ENCODE results near the gene DNLZ. TPM values are rescaled to one million over a fixed set of nuclear protein-coding genes. Genes with fewer than 3 reads are reported as not detected.

The DNLZ gene
- total and polyA plus RNA-seq, 4 donors = 2.0 to 7.1 (median 4.5) TPM

DNA sequence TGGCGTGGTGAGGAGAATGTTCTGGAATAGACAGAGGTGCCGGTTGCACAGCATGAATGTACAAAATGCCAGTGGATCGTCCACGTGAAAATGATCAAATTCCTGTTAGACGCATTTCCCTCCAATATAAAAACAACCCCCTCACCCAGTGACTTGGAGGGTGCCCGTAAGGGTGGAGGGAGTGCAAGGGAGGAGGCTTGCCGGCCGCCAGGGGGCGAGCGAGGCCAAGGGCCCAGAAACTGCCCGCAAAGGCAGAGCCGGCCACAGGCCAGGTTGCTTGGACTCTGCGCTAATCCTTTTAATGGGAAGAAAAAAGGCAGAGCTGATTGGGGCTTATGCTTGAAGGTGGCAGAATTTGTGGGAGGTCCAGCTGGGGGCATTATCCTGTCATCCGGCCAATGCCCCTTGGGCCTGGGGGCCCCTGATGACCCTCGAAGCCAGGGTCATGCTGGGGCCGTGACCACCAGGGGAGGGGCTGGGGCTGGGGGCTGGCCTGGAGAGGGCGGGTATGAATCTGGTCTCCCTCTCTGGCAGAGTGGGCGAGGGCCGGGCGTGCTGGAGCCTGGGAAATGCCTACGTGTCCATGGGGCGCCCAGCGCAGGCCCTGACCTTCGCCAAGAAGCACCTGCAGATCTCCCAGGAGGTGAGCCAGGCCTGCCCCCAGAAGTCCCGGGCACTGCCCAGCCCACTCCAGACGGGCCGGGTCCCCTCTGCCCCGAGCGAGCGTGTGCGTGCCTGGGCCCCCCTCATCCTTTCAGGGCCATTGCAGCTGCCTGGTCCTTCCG is 24.2 kb downstream of the DNLZ start:
- TF ChIP-seq, protein P1, sequence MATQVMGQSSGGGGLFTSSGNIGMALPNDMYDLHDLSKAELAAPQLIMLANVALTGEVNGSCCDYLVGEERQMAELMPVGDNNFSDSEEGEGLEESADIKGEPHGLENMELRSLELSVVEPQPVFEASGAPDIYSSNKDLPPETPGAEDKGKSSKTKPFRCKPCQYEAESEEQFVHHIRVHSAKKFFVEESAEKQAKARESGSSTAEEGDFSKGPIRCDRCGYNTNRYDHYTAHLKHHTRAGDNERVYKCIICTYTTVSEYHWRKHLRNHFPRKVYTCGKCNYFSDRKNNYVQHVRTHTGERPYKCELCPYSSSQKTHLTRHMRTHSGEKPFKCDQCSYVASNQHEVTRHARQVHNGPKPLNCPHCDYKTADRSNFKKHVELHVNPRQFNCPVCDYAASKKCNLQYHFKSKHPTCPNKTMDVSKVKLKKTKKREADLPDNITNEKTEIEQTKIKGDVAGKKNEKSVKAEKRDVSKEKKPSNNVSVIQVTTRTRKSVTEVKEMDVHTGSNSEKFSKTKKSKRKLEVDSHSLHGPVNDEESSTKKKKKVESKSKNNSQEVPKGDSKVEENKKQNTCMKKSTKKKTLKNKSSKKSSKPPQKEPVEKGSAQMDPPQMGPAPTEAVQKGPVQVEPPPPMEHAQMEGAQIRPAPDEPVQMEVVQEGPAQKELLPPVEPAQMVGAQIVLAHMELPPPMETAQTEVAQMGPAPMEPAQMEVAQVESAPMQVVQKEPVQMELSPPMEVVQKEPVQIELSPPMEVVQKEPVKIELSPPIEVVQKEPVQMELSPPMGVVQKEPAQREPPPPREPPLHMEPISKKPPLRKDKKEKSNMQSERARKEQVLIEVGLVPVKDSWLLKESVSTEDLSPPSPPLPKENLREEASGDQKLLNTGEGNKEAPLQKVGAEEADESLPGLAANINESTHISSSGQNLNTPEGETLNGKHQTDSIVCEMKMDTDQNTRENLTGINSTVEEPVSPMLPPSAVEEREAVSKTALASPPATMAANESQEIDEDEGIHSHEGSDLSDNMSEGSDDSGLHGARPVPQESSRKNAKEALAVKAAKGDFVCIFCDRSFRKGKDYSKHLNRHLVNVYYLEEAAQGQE (IDR thresholded peaks at IDR 0.05) = no peak
- TF ChIP-seq FOXA1 (IDR thresholded peaks at IDR 0.05) (no peak), NR2F2 (IDR thresholded peaks at IDR 0.05) (no peak), RAD21 (IDR thresholded peaks at IDR 0.05) (peak; percentile 89 to 92), HNF4A (conservative IDR thresholded peaks at IDR 0.05) (peak; percentile 12 to 23), EGR1 (IDR thresholded peaks at IDR 0.05; ENCODE audit: low read depth in 2 of 2) (no peak), JUND (IDR thresholded peaks at IDR 0.05) (no peak), HNF4G (IDR thresholded peaks at IDR 0.05) (no peak), RXRA (IDR thresholded peaks at IDR 0.05) (peak in 1 of 2 donors; percentile 31)
- TF ChIP-seq, protein P2, sequence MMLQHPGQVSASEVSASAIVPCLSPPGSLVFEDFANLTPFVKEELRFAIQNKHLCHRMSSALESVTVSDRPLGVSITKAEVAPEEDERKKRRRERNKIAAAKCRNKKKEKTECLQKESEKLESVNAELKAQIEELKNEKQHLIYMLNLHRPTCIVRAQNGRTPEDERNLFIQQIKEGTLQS (IDR thresholded peaks at IDR 0.05) = no peak
- TF ChIP-seq, protein P3, sequence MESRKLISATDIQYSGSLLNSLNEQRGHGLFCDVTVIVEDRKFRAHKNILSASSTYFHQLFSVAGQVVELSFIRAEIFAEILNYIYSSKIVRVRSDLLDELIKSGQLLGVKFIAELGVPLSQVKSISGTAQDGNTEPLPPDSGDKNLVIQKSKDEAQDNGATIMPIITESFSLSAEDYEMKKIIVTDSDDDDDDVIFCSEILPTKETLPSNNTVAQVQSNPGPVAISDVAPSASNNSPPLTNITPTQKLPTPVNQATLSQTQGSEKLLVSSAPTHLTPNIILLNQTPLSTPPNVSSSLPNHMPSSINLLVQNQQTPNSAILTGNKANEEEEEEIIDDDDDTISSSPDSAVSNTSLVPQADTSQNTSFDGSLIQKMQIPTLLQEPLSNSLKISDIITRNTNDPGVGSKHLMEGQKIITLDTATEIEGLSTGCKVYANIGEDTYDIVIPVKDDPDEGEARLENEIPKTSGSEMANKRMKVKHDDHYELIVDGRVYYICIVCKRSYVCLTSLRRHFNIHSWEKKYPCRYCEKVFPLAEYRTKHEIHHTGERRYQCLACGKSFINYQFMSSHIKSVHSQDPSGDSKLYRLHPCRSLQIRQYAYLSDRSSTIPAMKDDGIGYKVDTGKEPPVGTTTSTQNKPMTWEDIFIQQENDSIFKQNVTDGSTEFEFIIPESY (IDR thresholded peaks at IDR 0.05) = no peak
- TF ChIP-seq, protein P4, sequence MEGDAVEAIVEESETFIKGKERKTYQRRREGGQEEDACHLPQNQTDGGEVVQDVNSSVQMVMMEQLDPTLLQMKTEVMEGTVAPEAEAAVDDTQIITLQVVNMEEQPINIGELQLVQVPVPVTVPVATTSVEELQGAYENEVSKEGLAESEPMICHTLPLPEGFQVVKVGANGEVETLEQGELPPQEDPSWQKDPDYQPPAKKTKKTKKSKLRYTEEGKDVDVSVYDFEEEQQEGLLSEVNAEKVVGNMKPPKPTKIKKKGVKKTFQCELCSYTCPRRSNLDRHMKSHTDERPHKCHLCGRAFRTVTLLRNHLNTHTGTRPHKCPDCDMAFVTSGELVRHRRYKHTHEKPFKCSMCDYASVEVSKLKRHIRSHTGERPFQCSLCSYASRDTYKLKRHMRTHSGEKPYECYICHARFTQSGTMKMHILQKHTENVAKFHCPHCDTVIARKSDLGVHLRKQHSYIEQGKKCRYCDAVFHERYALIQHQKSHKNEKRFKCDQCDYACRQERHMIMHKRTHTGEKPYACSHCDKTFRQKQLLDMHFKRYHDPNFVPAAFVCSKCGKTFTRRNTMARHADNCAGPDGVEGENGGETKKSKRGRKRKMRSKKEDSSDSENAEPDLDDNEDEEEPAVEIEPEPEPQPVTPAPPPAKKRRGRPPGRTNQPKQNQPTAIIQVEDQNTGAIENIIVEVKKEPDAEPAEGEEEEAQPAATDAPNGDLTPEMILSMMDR (IDR thresholded peaks at IDR 0.05; ENCODE audit: low read depth, low read length, missing input control) = peak; percentile 90
- TF ChIP-seq, protein P5, sequence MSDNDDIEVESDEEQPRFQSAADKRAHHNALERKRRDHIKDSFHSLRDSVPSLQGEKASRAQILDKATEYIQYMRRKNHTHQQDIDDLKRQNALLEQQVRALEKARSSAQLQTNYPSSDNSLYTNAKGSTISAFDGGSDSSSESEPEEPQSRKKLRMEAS (IDR thresholded peaks at IDR 0.05) = no peak
- H3K27me3 ChIP-seq (ENCODE audit: control insufficient read depth in 4 of 4, insufficient read depth in 4 of 4, low read length in 3 of 4) = no peaks in the 10 kb centered on the region
- H3K36me3 ChIP-seq (ENCODE audit: control insufficient read depth in 4 of 4, insufficient read depth in 3 of 4, low read depth in 1 of 4, low read length in 3 of 4) = no peaks in the 10 kb centered on the region
- H3K27ac ChIP-seq (ENCODE audit: low read depth in 1 of 2, low read length in 2 of 2) = no peak overlapping the region
- H3K9ac ChIP-seq (ENCODE audit: low read depth in 1 of 2, low read length in 2 of 2) = no peak overlapping the region
- 59% methylated on average over 32 of the region's 32 CpGs for WGBS
- H3K4me3 ChIP-seq (ENCODE audit: low read depth in 1 of 3, low read length in 3 of 3) = no peak overlapping the region
- no peaks in the 10 kb centered on the region for H3K9me3 ChIP-seq (ENCODE audit: control insufficient read depth in 4 of 4, low read length in 3 of 4)
- peaks cover 0 to 8% (median 4%) of the 10 kb centered on the region in 4 donors for H3K4me1 ChIP-seq (ENCODE audit: control insufficient read depth in 4 of 4, insufficient read depth in 4 of 4, low read length in 3 of 4)
- DNase-seq (ENCODE audit: low spot score) = peak; percentile 79

DNA sequence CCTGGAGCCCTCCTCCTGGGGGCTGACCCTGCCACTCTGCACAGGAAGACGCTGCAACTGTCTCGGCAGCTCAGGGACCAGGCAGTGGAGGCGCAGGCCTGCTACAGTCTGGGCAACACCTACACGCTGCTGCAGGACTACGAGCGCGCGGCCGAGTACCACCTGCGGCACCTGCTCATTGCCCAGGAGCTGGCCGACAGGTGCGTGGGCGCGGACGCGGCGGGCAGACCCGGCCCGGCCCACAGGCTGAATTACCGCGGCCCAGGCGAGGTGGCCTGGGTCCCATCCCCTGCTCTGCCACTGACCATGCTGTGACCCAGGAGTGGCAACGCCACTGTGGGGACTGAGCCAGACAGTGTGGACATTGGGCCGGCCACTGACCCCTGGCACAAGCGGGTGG is 25.0 kb downstream of the DNLZ start:
- no peaks in the 10 kb centered on the region for H3K27me3 ChIP-seq (ENCODE audit: control insufficient read depth in 4 of 4, insufficient read depth in 4 of 4, low read length in 3 of 4)
- H3K36me3 ChIP-seq (ENCODE audit: control insufficient read depth in 4 of 4, insufficient read depth in 3 of 4, low read depth in 1 of 4, low read length in 3 of 4) = no peaks in the 10 kb centered on the region
- no peak overlapping the region for H3K27ac ChIP-seq (ENCODE audit: low read depth in 1 of 2, low read length in 2 of 2)
- 79% methylated on average over 25 of the region's 25 CpGs for WGBS
- H3K9me3 ChIP-seq (ENCODE audit: control insufficient read depth in 4 of 4, low read length in 3 of 4) = no peaks in the 10 kb centered on the region
- no peak overlapping the region for H3K9ac ChIP-seq (ENCODE audit: low read depth in 1 of 2, low read length in 2 of 2)
- H3K4me1 ChIP-seq (ENCODE audit: control insufficient read depth in 4 of 4, insufficient read depth in 4 of 4, low read length in 3 of 4) = peaks cover 0 to 8% (median 4%) of the 10 kb centered on the region in 4 donors
- H3K4me3 ChIP-seq (ENCODE audit: low read depth in 1 of 3, low read length in 3 of 3) = no peak overlapping the region
- DNase-seq (ENCODE audit: low spot score) = no peak
- no peak for TF ChIP-seq RAD21 (IDR thresholded peaks at IDR 0.05)
- TF ChIP-seq, protein P3 (IDR thresholded peaks at IDR 0.05) = no peak
- no peak for TF ChIP-seq NR2F2 (IDR thresholded peaks at IDR 0.05)
- TF ChIP-seq RXRA (IDR thresholded peaks at IDR 0.05) = no peak
- TF ChIP-seq, protein P5 (IDR thresholded peaks at IDR 0.05) = no peak
- no peak for TF ChIP-seq GABPA (IDR thresholded peaks at IDR 0.05 in 1 of 2, conservative IDR thresholded peaks at IDR 0.05 in 1 of 2)
- no peak for TF ChIP-seq EGR1 (IDR thresholded peaks at IDR 0.05; ENCODE audit: low read depth in 2 of 2)
- TF ChIP-seq, protein P1 (IDR thresholded peaks at IDR 0.05) = no peak
- no peak for TF ChIP-seq HNF4G (IDR thresholded peaks at IDR 0.05)
- no peak for TF ChIP-seq TAF1 (conservative IDR thresholded peaks at IDR 0.05)
